Breast epithelium (tissue), 4 donors: ENCODE measurements around the gene SPDEF. TPM values are rescaled to one million over a fixed set of nuclear protein-coding genes. Genes with fewer than 3 reads are reported as not detected.

ENCODE experiments used
- DNase-seq, 2 donors: peaks; one replicate each; pipeline ENCODE4 v3.0.0-alpha.2; 2019; ENCODE audit warnings: low spot score in 2 of 2
- H3K27ac ChIP-seq, 2 donors: fragments of 200-600 bp; sonication (generic) in 1 of 2; one replicate each; pipeline ENCODE4 v1.5.1; 2016 to 2019; ENCODE audit warnings: mild to moderate bottlenecking in 1 of 2
- H3K27me3 ChIP-seq, 2 donors: fragments of 200-600 bp; sonication (generic) in 1 of 2; one replicate each; pipeline versions ENCODE4 v1.5.1 to v1.6.0; 2017 to 2019; ENCODE audit warnings: control low read depth in 1 of 2, mild to moderate bottlenecking in 1 of 2
- H3K36me3 ChIP-seq: fragments of 200-600 bp; one replicate; pipeline ENCODE4 v1.5.1; 2019
- H3K4me1 ChIP-seq, 2 donors: fragments of 200-600 bp; sonication (generic); one replicate each; pipeline ENCODE4 v1.5.1; 2016 to 2019; ENCODE audit warnings: control low read depth in 1 of 2
- H3K4me3 ChIP-seq, 3 donors: fragments of 200-600 bp; sonication (generic); 1 replicate in 2 of 3; 2 replicates in 1 of 3; pipeline ENCODE4 v1.5.1; 2016 to 2019; ENCODE audit warnings: mild to moderate bottlenecking in 3 of 3, moderate library complexity in 2 of 3
- H3K9me3 ChIP-seq, 2 donors: fragments of 200-600 bp; sonication (generic) in 1 of 2; one replicate each; pipeline ENCODE4 v1.5.1; 2016 to 2019; ENCODE audit warnings: control low read depth in 1 of 2
- CTCF ChIP-seq, 3 donors: fragments of 450-650 bp; IDR thresholded peaks; one replicate each; pipeline ENCODE4 v1.5.1; 2016 to 2017; ENCODE audit warnings: antibody characterized with exemption in 3 of 3, mild to moderate bottlenecking in 3 of 3, moderate library complexity in 3 of 3
- POLR2A ChIP-seq: fragments of 450-650 bp; IDR thresholded peaks from one replicate; pipeline ENCODE4 v1.6.1; 2016; ENCODE audit warnings: antibody characterized with exemption, mild to moderate bottlenecking, moderate library complexity
- POLR2AphosphoS5 ChIP-seq, 3 donors: sonication (generic); formaldehyde crosslinking; IDR thresholded peaks; one replicate each; pipeline ENCODE4 v1.6.1; 2017; ENCODE audit warnings: antibody characterized with exemption in 3 of 3
- intact Hi-C: fragments of 100-400 bp; cut with DNase I; formaldehyde crosslinking; loops from one replicate; pipeline ENCODE4 v1.15.1; 2023; ENCODE audit warnings: low total_unique reads
- total RNA-seq, 3 donors: library from RNA; depleted of rRNA; stranded (reverse); fragments of >200 nt; gene quantifications; one replicate each; pipeline ENCODE4 v1.1.0, GENCODE V29; 2016

SPDEF gene
- total RNA-seq, 3 donors from 2014 or later: 0.48 to 123 (median 89.0) TPM

DNA sequence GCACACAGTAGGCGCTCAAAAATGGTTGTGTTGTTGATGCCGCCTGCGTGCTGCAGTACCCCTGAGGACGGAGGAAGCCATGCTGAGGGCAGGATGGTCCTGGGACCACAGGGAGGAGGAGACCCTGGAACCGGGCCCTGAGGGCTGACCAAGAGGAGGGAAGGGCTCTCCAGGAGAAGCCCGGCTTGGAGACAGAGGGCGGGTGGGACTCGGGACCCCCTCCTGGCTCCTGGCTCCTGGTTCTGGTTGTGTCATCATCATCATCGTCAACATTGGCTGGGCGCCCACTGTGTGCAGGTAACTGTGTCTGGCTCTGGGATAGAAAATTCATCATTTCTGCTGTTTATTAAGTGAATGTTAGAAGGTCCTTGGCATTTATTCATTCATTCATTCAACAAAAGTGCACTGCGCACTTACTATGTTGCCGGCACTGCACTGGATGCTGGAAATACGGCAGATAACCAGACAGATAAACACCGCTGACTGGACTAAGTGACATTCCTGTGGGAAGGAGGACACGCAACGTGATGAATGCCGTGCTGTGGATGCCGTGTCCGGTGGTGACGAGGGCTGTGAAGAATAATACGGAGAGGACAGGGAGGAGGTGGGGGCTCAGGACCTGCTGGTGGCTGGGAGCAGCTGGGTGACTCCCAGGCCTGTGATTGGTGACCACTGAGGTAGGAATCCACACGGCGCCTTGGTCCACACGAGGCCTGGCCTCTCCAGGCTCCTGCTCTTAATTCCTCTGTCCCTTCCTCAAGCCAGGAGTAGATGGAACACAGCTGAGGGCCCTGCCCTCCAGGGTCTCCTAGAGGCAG is 35.3 kb downstream of the SPDEF start:
- DNase-seq: no peak
- H3K27ac ChIP-seq: no peak overlapping the region
- no peaks in the 10 kb centered on the region for H3K9me3 ChIP-seq
- H3K36me3 ChIP-seq: no peaks in the 10 kb centered on the region
- H3K4me1 ChIP-seq: no peaks in the 10 kb centered on the region
- no peak overlapping the region for H3K4me3 ChIP-seq
- intact Hi-C loops: no loop called here
- H3K27me3 ChIP-seq: no peaks in the 10 kb centered on the region
- no peak for TF ChIP-seq CTCF (IDR thresholded peaks at IDR 0.05)
- TF ChIP-seq POLR2A: no peak
- TF ChIP-seq POLR2AphosphoS5 (IDR thresholded peaks at IDR 0.05): no peak

DNA sequence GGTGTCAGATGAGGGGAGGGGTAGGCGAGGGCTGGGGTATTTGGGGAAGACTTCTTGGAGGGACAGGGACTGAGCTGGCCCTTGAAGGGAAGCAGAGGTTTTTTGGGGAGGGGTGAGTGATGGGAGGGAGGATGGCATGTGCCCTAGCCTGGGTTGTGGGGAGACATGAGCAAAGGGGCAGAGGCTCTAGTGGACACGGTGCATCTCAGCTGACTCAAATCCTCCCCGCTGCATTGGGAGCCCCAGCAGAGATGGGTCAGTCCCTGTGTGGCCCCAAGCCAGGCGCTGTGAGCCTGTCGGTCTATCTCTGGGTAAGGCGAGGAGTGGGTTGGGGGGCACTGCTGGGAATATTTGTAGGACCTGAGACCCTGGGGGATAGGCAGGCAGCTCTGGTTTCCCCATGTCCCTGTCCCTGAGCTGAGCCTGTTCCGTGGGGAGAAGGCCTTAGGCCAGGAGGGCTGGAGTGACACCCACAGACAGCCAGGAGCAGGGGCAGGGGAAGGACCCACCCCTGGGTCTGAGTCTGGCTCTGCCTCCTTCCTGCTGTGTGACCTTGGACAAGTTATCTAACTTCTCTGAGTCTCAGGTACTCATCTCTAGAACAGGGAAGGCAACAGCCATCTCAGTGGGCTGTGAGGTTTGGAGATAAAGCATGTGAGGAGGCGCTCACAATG is 36.0 kb downstream of the SPDEF start:
- DNase-seq: no peak
- Histone ChIP-seq H3K4me1 (no peaks in the 10 kb centered on the region), H3K9me3 (no peaks in the 10 kb centered on the region), H3K27ac (no peak overlapping the region), H3K4me3 (no peak overlapping the region), H3K27me3 (no peaks in the 10 kb centered on the region), H3K36me3 (no peaks in the 10 kb centered on the region)
- TF ChIP-seq POLR2A (no peak), CTCF (IDR thresholded peaks at IDR 0.05) (no peak), POLR2AphosphoS5 (IDR thresholded peaks at IDR 0.05) (no peak)
- intact Hi-C loops: no loop called here

- intact Hi-C loops: no loop called here
- Histone ChIP-seq H3K36me3 (no peaks in the 10 kb centered on the region), H3K9me3 (no peaks in the 10 kb centered on the region), H3K27me3 (no peaks in the 10 kb centered on the region), H3K4me3 (no peak overlapping the region), H3K4me1 (no peaks in the 10 kb centered on the region), H3K27ac (no peak overlapping the region)
- DNase-seq: no peak
- TF ChIP-seq CTCF (IDR thresholded peaks at IDR 0.05): no peak
- no peak for TF ChIP-seq POLR2AphosphoS5 (IDR thresholded peaks at IDR 0.05)
- no peak for TF ChIP-seq POLR2A
Observed at GRCh38 chr6:34518669-34519365, 37.3 kb downstream of the SPDEF start.

GRCh38 chr6:34517966-34518365 is 38.2 kb downstream of the SPDEF start:
- Histone ChIP-seq H3K4me3 (no peak overlapping the region), H3K9me3 (no peaks in the 10 kb centered on the region), H3K27ac (no peak overlapping the region), H3K4me1 (no peaks in the 10 kb centered on the region), H3K27me3 (no peaks in the 10 kb centered on the region), H3K36me3 (no peaks in the 10 kb centered on the region)
- intact Hi-C loops: no loop called here
- no peak for DNase-seq
- TF ChIP-seq CTCF (IDR thresholded peaks at IDR 0.05) (no peak), POLR2AphosphoS5 (IDR thresholded peaks at IDR 0.05) (no peak), POLR2A (no peak)

DNA sequence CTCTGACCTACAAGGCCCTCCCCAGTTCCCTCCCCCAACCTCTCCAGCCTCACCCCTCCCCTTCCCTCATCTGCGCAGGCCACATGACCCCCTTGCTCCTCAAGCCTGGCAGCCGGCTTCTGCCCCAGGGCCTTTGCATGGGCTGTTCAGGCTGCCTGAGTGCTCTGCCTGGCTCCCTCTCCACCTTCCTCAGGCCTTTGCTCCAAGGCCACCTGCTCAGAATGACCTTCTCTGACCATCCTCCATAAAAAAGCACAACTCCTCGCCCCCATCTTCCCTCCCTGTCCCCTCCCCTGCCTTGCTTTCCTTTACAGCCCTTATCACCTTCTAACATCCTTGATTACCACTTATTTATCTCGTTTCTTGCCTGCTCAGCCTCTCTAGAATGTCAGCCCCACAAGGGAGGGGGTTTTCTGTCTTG is 38.7 kb downstream of the SPDEF start:
- Histone ChIP-seq H3K27me3 (no peaks in the 10 kb centered on the region), H3K9me3 (no peaks in the 10 kb centered on the region), H3K27ac (no peak overlapping the region), H3K4me3 (no peak overlapping the region), H3K36me3 (no peaks in the 10 kb centered on the region), H3K4me1 (no peaks in the 10 kb centered on the region)
- intact Hi-C loops: no loop called here
- TF ChIP-seq POLR2A (no peak), POLR2AphosphoS5 (IDR thresholded peaks at IDR 0.05) (no peak), CTCF (IDR thresholded peaks at IDR 0.05) (no peak)
- DNase-seq: no peak
